ENCODE measurements around the gene KCNH6. TPM values are rescaled to one million over a fixed set of nuclear protein-coding genes. Genes with fewer than 3 reads are reported as not detected.

KCNH6 gene
- total RNA-seq, 2 experiments from 2014 or later: not detected

DNA sequence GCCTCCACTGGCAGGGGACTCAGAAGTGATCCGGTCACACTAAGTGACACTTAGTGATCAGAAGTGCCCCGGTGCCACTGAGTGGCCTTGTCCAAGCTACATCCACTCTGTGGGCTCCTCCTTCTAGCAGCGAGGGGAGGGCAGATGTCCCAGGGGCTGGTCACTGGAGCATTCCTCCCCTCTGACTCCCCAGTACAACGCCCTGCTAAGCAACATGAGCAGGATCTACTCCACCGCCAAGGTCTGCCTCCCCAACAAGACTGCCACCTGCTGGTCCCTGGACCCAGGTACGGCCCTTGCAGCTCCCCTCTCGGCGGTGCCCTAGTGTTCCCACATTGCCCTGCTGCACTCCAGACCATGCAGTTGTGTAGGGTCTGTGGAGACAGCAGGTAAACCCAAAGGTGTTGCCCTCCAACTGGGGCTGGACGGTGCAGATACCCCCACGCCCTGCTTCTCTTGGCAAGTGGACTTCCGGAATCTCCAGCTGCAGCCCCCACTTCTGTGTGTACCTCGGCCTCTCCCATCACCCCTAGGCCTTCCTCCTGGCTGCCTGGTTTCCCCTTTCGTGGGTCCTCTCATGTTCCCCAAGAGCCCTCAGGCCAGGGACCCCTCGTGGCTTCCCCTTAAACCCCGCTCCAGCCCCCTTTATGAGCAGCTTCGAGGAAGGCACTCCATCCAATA, 44.2 kb upstream of the KCNH6 start:
- peak; percentile 92 for ATAC-seq
- POLR2A ChIA-PET: no interaction called here
- CTCF ChIA-PET: interaction anchor here (0.6 to 8.3 kb wide), 21 partner anchors 9 to 836 kb away, joined by 3 to 102 read pairs (median 3); no protein-coding TSS in a partner anchor
- Mint-ChIP-seq H3K9me3 (ENCODE audit: low read depth) (no peaks in the 10 kb centered on the region), H3K36me3 (ENCODE audit: low read depth) (no peaks in the 10 kb centered on the region), H3K4me1 (peaks cover 12% of the 10 kb centered on the region), H3K27me3 (peaks cover 27% of the 10 kb centered on the region), H3K27ac (no peak overlapping the region), H3K4me3 (no peak overlapping the region)
- peak; percentile 89 for DNase-seq
- intact Hi-C loops (cut with DNase I, micrococcal nuclease): loop anchor here (1.0 to 5.0 kb wide), 4 partner anchors 37 to 133 kb away; no protein-coding TSS in a partner anchor

DNA sequence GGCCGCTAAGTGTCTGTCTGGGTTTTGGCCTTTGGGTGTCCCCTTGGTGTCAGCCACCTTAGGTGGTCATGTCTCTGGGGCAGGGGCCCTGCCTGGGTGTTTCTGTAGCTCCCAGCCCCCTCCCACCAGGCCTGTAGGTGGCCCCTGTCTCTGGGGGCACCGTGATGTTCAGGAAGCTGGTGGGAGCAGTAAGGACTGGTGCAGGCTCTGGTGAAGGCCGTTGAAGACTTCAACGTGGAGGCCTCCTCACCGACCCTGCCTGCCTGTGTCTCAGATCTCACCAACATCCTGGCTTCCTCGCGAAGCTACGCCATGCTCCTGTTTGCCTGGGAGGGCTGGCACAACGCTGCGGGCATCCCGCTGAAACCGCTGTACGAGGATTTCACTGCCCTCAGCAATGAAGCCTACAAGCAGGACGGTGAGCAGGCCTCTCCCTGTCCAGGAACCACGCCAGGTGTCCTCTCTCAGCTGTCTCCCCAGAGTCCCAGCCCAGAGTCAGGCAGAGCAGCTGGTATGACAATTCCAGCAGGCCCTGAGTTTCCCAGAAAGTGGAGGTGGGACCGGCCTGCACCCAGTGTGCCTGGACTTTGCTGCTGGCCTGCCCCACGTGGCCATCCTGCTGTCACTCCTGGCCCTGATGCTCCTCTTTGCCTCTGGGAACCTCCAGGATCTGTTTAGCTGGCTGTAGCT, 43.5 kb upstream of the KCNH6 start:
- Mint-ChIP-seq H3K27me3 (peaks cover 27% of the 10 kb centered on the region), H3K4me3 (no peak overlapping the region), H3K36me3 (ENCODE audit: low read depth) (no peaks in the 10 kb centered on the region), H3K27ac (no peak overlapping the region), H3K4me1 (peaks cover 12% of the 10 kb centered on the region), H3K9me3 (ENCODE audit: low read depth) (no peaks in the 10 kb centered on the region)
- DNase-seq: no peak
- ATAC-seq: no peak
- ChIA-PET CTCF (interaction anchor here (0.6 to 8.3 kb wide), 16 partner anchors 8 to 740 kb away, joined by 3 to 102 read pairs (median 3); no protein-coding TSS in a partner anchor), POLR2A (no interaction called here)
- intact Hi-C loops (cut with DNase I, micrococcal nuclease): loop anchor here (1.0 to 5.0 kb wide), 4 partner anchors 37 to 133 kb away; no protein-coding TSS in a partner anchor

DNA sequence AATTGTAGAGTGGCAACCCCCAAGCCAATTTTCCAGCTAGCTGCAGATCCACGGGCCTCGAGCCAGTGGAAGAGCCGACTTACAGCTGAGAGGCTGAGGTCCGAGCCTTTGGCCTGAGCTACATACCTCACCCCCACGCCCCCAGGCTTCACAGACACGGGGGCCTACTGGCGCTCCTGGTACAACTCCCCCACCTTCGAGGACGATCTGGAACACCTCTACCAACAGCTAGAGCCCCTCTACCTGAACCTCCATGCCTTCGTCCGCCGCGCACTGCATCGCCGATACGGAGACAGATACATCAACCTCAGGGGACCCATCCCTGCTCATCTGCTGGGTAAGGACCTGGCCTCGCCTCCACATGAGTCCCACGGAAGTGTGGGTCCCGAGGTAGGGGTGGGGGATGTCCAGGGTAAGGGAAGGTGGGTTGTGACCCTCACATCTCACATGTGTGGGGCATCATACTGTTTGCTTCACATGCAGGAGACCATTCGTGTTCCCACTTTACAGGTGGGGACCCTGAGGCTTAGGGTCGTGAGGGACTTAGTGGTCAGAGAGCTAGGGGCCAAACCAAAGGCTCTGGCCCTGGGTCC, 42.9 kb upstream of the KCNH6 start:
- intact Hi-C loops (cut with DNase I, micrococcal nuclease): no loop called here
- ATAC-seq: no peak
- H3K27me3 Mint-ChIP-seq: peaks cover 24% of the 10 kb centered on the region
- no peaks in the 10 kb centered on the region for H3K9me3 Mint-ChIP-seq (ENCODE audit: low read depth)
- DNase-seq: no peak
- no peaks in the 10 kb centered on the region for H3K36me3 Mint-ChIP-seq (ENCODE audit: low read depth)
- H3K4me3 Mint-ChIP-seq: no peak overlapping the region
- ChIA-PET CTCF (interaction anchor here (0.7 to 8.3 kb wide), 8 partner anchors 25 to 740 kb away, joined by 3 to 102 read pairs (median 8); no protein-coding TSS in a partner anchor), POLR2A (no interaction called here)
- no peak overlapping the region for H3K27ac Mint-ChIP-seq
- peaks cover 12% of the 10 kb centered on the region for H3K4me1 Mint-ChIP-seq

DNA sequence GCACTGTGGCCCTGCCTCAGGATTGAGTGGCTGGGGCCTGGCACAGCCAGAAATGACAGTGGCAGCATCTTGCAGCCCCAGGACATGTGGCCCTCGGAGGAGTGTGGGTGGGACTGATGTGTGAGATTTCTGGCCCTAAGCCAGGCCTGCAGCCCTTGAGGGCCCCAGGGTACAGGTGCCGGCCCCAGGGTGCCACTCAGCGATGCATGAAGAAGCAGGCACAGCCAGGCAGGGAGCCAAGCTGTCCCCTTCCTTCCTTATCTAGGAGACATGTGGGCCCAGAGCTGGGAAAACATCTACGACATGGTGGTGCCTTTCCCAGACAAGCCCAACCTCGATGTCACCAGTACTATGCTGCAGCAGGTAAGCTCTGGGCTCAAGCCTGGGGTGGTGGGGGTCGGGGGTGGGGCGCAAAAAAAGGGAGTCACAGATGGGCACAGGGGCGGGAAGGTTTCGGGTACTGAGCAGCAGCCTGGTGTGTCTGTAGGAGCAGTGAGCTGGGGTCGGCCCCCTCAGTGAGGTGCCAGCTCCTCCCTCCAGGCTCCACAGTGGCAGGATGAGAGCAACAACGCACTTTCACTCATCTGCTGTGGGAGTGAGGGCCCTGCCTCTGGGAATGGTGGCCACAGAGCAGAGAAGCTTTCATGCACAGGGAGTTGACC, 42.2 kb upstream of the KCNH6 start:
- H3K27me3 Mint-ChIP-seq: peaks cover 18% of the 10 kb centered on the region
- H3K27ac Mint-ChIP-seq: no peak overlapping the region
- CTCF ChIA-PET: interaction anchor here (0.9 to 8.3 kb wide), 3 partner anchors 41 to 57 kb away, joined by 6 to 102 read pairs (median 10); no protein-coding TSS in a partner anchor
- H3K4me3 Mint-ChIP-seq: no peak overlapping the region
- DNase-seq: no peak
- H3K36me3 Mint-ChIP-seq (ENCODE audit: low read depth): no peaks in the 10 kb centered on the region
- POLR2A ChIA-PET: no interaction called here
- H3K9me3 Mint-ChIP-seq (ENCODE audit: low read depth): no peaks in the 10 kb centered on the region
- intact Hi-C loops (cut with DNase I, micrococcal nuclease): no loop called here
- ATAC-seq: no peak
- H3K4me1 Mint-ChIP-seq: peaks cover 12% of the 10 kb centered on the region

DNA sequence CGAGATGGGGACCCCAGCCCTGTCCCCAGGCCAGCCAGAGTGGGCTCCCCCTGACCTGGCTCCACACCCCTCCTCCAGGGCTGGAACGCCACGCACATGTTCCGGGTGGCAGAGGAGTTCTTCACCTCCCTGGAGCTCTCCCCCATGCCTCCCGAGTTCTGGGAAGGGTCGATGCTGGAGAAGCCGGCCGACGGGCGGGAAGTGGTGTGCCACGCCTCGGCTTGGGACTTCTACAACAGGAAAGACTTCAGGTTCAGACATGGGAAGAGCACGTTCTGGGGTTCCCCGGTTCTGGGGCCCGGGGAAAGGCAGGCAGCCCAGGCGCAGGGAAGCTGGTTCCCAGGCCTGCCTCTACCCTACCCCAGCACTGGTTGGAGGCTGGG, 41.7 kb upstream of the KCNH6 start:
- intact Hi-C loops (cut with DNase I, micrococcal nuclease): no loop called here
- Mint-ChIP-seq H3K9me3 (ENCODE audit: low read depth) (no peaks in the 10 kb centered on the region), H3K36me3 (ENCODE audit: low read depth) (no peaks in the 10 kb centered on the region), H3K27me3 (peaks cover 15% of the 10 kb centered on the region), H3K27ac (no peak overlapping the region), H3K4me3 (no peak overlapping the region), H3K4me1 (peaks cover 12% of the 10 kb centered on the region)
- no peak for ATAC-seq
- ChIA-PET CTCF (interaction anchor here (0.6 to 8.3 kb wide), 2 partner anchors 58 to 90 kb away, joined by 3 to 102 read pairs; no protein-coding TSS in a partner anchor), POLR2A (no interaction called here)
- DNase-seq: no peak

DNA sequence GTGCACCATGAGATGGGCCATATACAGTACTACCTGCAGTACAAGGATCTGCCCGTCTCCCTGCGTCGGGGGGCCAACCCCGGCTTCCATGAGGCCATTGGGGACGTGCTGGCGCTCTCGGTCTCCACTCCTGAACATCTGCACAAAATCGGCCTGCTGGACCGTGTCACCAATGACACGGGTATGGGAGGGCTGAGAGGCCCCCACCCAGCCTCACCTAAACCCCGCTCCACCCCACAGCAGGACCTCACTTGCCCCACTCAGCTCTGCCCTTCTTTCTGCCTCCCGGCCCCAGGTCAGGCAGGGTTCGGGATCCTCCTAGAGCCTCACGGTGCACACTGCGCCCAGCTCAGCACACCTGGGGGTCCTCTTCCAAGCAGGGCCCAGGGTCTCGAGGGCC, 40.6 kb upstream of the KCNH6 start:
- Mint-ChIP-seq H3K9me3 (ENCODE audit: low read depth) (no peaks in the 10 kb centered on the region), H3K36me3 (ENCODE audit: low read depth) (no peaks in the 10 kb centered on the region), H3K4me1 (peaks cover 10% of the 10 kb centered on the region), H3K27ac (no peak overlapping the region), H3K27me3 (peaks cover 14% of the 10 kb centered on the region), H3K4me3 (no peak overlapping the region)
- ChIA-PET CTCF (interaction anchor here (8.3 kb wide), 1 partner anchor 59 kb away, joined by 102 read pairs; no protein-coding TSS in a partner anchor), POLR2A (no interaction called here)
- ATAC-seq: no peak
- intact Hi-C loops (cut with DNase I, micrococcal nuclease): no loop called here
- DNase-seq: no peak

DNA sequence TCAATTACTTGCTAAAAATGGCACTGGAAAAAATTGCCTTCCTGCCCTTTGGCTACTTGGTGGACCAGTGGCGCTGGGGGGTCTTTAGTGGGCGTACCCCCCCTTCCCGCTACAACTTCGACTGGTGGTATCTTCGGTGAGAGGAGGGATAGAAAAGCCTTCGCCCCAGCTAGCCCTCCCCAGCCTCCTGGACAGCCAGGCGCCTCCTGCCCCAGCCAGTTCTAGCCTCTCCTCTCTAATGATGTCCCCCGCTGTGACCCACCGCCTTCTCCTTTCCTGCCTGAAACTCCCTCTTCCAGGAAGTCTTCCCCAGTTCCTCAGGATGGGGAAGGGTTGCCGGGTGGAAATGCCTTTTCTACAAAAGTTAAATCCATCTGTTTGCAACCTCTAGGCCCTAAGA, 40.1 kb upstream of the KCNH6 start:
- intact Hi-C loops (cut with DNase I, micrococcal nuclease): no loop called here
- H3K27me3 Mint-ChIP-seq: peaks cover 9% of the 10 kb centered on the region
- ATAC-seq (no peak), DNase-seq (no peak)
- no peak overlapping the region for H3K27ac Mint-ChIP-seq
- H3K36me3 Mint-ChIP-seq (ENCODE audit: low read depth): no peaks in the 10 kb centered on the region
- H3K9me3 Mint-ChIP-seq (ENCODE audit: low read depth): no peaks in the 10 kb centered on the region
- peaks cover 5% of the 10 kb centered on the region for H3K4me1 Mint-ChIP-seq
- POLR2A ChIA-PET: no interaction called here
- H3K4me3 Mint-ChIP-seq: no peak overlapping the region
- CTCF ChIA-PET: interaction anchor here (0.6 to 8.3 kb wide), 2 partner anchors 59 to 150 kb away, joined by 3 to 102 read pairs; no protein-coding TSS in a partner anchor

DNA sequence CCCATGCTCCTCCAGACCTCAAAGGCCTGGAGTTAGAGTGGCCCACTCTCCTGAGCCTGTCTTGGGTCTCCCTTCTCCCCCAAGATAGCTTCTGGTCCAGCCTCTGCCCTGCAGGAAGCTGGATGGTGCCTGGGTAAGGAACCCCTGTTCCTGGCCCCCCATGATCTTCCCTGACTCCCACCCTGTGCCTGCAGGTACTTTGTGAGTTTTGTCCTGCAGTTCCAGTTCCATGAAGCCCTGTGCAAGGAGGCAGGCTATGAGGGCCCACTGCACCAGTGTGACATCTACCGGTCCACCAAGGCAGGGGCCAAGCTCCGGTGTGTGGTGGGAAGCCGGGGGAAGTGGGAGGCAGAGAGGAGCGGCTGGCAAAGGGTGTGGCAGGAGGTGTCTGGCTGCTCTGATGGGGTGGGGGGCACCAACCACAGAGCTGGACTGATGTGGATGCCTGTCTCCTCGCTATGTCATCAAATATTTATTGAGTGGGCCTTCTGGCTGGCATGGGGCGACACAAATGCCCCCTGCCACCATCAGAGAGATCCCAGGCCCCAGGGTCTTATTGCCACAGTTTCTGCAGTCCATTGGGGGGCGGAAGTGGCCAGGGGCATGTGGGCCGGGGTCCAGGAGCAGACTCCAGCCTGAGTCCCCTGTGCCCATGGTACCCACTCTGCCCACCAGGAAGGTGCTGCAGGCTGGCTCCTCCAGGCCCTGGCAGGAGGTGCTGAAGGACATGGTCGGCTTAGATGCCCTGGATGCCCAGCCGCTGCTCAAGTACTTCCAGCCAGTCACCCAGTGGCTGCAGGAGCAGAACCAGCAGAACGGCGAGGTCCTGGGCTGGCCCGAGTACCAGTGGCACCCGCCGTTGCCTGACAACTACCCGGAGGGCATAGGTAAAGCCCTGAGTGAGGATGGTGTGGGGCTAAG, 39.2 kb upstream of the KCNH6 start:
- CTCF ChIA-PET: interaction anchor here (0.6 to 8.3 kb wide), 3 partner anchors 60 to 149 kb away, joined by 3 to 102 read pairs (median 3); no protein-coding TSS in a partner anchor
- POLR2A ChIA-PET: no interaction called here
- no peak for ATAC-seq
- H3K27me3 Mint-ChIP-seq: peaks cover 4% of the 10 kb centered on the region
- H3K36me3 Mint-ChIP-seq (ENCODE audit: low read depth): no peaks in the 10 kb centered on the region
- no peak for DNase-seq
- no peak overlapping the region for H3K4me3 Mint-ChIP-seq
- no peak overlapping the region for H3K27ac Mint-ChIP-seq
- H3K4me1 Mint-ChIP-seq: peaks cover 2% of the 10 kb centered on the region
- intact Hi-C loops (cut with DNase I, micrococcal nuclease): no loop called here
- no peaks in the 10 kb centered on the region for H3K9me3 Mint-ChIP-seq (ENCODE audit: low read depth)

DNA sequence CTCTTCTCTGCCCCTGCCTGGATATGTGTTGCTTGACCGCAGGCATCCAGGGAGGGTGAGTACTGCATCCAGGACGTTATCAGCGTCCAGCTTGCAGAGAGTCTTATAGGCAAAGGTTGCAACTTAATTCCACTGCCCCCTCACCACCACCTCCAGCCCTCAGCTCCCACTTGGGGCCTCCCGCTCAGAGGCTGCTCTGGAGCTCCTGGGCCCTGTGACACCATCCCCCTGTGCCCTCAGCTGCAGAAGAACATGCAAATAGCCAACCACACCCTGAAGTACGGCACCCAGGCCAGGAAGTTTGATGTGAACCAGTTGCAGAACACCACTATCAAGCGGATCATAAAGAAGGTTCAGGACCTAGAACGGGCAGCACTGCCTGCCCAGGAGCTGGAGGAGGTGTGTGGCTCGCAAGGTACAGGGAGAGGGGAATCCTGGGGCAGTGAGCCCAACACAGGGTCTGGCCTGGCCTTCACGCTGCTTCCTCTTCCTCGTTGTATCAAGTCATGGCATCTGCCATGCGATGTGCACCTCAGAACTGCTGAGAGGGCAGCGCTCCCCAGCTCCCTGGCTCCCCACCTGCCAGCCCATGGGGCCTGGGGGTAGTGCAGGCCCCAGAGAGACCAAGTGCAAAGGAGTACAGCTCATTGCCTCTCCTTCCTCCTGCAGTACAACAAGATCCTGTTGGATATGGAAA, 36.7 kb upstream of the KCNH6 start:
- ATAC-seq (no peak), DNase-seq (no peak)
- CTCF ChIA-PET: interaction anchor here (0.7 to 1.8 kb wide), 7 partner anchors 7 to 673 kb away, joined by 3 to 7 read pairs (median 3); no protein-coding TSS in a partner anchor
- no peaks in the 10 kb centered on the region for H3K36me3 Mint-ChIP-seq (ENCODE audit: low read depth)
- no peak overlapping the region for H3K27ac Mint-ChIP-seq
- H3K4me1 Mint-ChIP-seq: no peaks in the 10 kb centered on the region
- intact Hi-C loops (cut with DNase I, micrococcal nuclease): no loop called here
- no peaks in the 10 kb centered on the region for H3K9me3 Mint-ChIP-seq (ENCODE audit: low read depth)
- H3K4me3 Mint-ChIP-seq: no peak overlapping the region
- POLR2A ChIA-PET: no interaction called here
- no peaks in the 10 kb centered on the region for H3K27me3 Mint-ChIP-seq

DNA sequence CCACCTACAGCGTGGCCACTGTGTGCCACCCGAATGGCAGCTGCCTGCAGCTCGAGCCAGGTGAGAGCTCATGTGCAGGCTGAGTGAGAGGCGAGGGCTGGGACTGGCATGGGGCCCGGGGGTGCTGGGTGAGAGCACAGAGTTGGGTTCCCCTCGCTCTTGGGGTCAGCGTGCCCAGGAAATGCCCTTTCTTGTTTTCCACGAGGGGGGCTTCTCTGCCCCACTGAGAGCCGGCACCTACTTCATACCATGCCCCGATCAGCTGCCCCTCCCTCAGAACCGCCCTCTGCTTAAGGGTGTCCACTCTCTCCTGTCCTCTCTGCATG, 36.2 kb upstream of the KCNH6 start:
- POLR2A ChIA-PET: no interaction called here
- ATAC-seq (no peak), DNase-seq (no peak)
- no peaks in the 10 kb centered on the region for H3K4me1 Mint-ChIP-seq
- no peaks in the 10 kb centered on the region for H3K9me3 Mint-ChIP-seq (ENCODE audit: low read depth)
- no peaks in the 10 kb centered on the region for H3K27me3 Mint-ChIP-seq
- intact Hi-C loops (cut with DNase I, micrococcal nuclease): no loop called here
- no peak overlapping the region for H3K27ac Mint-ChIP-seq
- no peaks in the 10 kb centered on the region for H3K36me3 Mint-ChIP-seq (ENCODE audit: low read depth)
- no peak overlapping the region for H3K4me3 Mint-ChIP-seq
- CTCF ChIA-PET: interaction anchor here (0.7 to 1.8 kb wide), 8 partner anchors 8 to 815 kb away, joined by 3 to 7 read pairs (median 3); no protein-coding TSS in a partner anchor
